ENCODE data around the gene TNRC6A.

- TF ChIP-seq YY1 (IDR thresholded peaks at IDR 0.05; ENCODE audit: insufficient read depth, insufficient read length) (no peak), ZNF274 (IDR thresholded peaks at IDR 0.05; ENCODE audit: low read depth, low read length) (no peak), SUZ12 (IDR thresholded peaks at IDR 0.05; ENCODE audit: extremely low read depth, insufficient read depth, insufficient read length) (no peak)
Measured at GRCh38 chr16:24816688-24817087, 87.2 kb downstream of the TNRC6A start.

All from NT2/D1 (cell line).